C4-2B (cell line): ENCODE measurements around the gene TJP3.

ENCODE experiments used
- CTCF ChIP-seq: fragments of 450-650 bp; conservative IDR thresholded peaks from 2 replicates; pipeline ENCODE4 v1.5.1; 2017; ENCODE audit warnings: mild to moderate bottlenecking
- ZFX ChIP-seq: fragments of 450-650 bp; IDR thresholded peaks from 2 replicates; pipeline ENCODE4 v1.6.1; 2017

DNA sequence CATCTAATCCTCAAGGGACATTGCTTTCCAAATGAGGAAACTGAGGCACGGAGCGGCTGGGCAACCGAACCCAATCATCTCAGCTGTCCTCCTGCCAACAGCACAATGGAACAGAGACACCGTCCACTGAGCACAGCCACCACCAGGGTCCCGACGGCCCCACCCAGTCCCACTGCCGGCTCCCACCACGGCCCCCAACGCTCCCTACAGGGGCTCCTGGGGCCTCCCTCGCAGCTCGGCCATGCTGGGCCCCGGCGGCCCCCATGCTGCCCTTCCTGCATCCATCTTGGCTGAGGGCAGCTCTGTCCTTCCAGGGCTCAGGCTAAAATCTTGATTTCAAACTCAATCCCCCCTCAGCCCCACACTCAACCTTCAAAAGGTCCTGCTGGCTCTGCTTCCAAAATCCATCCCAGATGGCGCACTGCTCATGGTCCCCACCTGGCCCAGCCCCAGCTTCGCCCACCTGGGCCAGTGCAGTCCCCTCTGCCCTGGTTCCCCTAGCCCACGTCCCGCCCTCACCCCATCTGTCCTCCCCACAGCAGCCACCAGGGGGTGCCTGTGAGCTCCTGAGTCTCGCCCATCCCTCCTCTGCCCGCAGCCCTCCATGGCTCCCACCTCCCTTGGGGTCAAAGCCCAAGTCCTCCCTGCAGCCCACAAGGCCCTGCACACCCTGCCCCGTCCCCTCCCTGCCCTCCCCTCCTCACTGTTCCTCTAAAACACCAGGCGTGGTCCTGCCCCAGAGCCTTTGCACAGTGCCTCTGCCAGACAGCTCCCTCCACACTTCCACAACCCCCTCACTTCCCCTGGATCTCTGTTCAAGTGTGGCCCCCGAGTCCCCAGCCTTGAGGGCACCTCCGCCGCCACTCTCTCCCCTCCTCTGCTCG is 15.8 kb upstream of the TJP3 start:
- TF ChIP-seq CTCF (peak; percentile 77), ZFX (no peak)
